Epithelial cell of proximal tubule (primary cell): ENCODE data around the gene HSD17B13. TPM values are rescaled to one million over a fixed set of nuclear protein-coding genes. Genes with fewer than 3 reads are reported as not detected.

ENCODE experiments used
- DNase-seq: peaks from one replicate; pipeline ENCODE4 v3.0.0-alpha.2; 2011; ENCODE audit warnings: low read depth
- H3K4me3 ChIP-seq: 2 replicates; pipeline ENCODE4 v1.5.1; 2011; ENCODE audit warnings: low read depth, mild to moderate bottlenecking, low read length
- CTCF ChIP-seq: conservative IDR thresholded peaks from 2 replicates; pipeline ENCODE4 v1.5.1; 2012; ENCODE audit warnings: low read depth, mild to moderate bottlenecking, low read length
- total RNA-seq: library from RNA; depleted of rRNA; stranded (reverse); fragments of >200 nt; gene quantifications from 2 replicates; pipeline ENCODE4 v1.2.3, GENCODE V29; 2015

HSD17B13 gene
- total RNA-seq, 1 donor from 2014 or later, result not detected

GRCh38 chr4:87268411-87268810 lies 54.3 kb downstream of the HSD17B13 start:
- no peak overlapping the region for H3K4me3 ChIP-seq
- TF ChIP-seq CTCF, result no peak
- peak; percentile 61 for DNase-seq

- no peak for DNase-seq
- no peak for TF ChIP-seq CTCF
- H3K4me3 ChIP-seq, result no peak overlapping the region
Measured at GRCh38 chr4:87266986-87267385, 55.7 kb downstream of the HSD17B13 start.

- TF ChIP-seq CTCF, result no peak
- H3K4me3 ChIP-seq, result no peak overlapping the region
- no peak for DNase-seq
Measured at GRCh38 chr4:87262886-87263285, 59.8 kb downstream of the HSD17B13 start.

- no peak for DNase-seq
- H3K4me3 ChIP-seq, result no peak overlapping the region
- no peak for TF ChIP-seq CTCF
Measured at GRCh38 chr4:87260477-87260876, 62.2 kb downstream of the HSD17B13 start.

GRCh38 chr4:87258677-87259076 lies 64.0 kb downstream of the HSD17B13 start:
- TF ChIP-seq CTCF, result no peak

GRCh38 chr4:87257523-87257922 lies 65.2 kb downstream of the HSD17B13 start:
- TF ChIP-seq CTCF, result no peak
- no peak overlapping the region for H3K4me3 ChIP-seq
- DNase-seq, result no peak

More at GRCh38 chr4:87258677-87259076, 64.0 kb downstream of the HSD17B13 start:
- H3K4me3 ChIP-seq, result no peak overlapping the region
- no peak for DNase-seq

GRCh38 chr4:87255755-87256154 lies 66.9 kb downstream of the HSD17B13 start:
- DNase-seq, result no peak
- TF ChIP-seq CTCF, result no peak
- no peak overlapping the region for H3K4me3 ChIP-seq
